OCI-LY7 (cell line): ENCODE data around the gene TRPM7.

Experiments
- CTCF ChIP-seq: fragments of 200-600 bp; sonication (generic); conservative IDR thresholded peaks from 2 replicates; pipeline ENCODE4 v1.5.1; 2014; ENCODE audit warnings: mild to moderate bottlenecking, antibody characterized with exemption, low read length, moderate library complexity, mixed read lengths
- EZH2phosphoT487 ChIP-seq: fragments of 200-600 bp; sonication (generic); IDR thresholded peaks from 2 replicates; pipeline ENCODE4 v1.6.1; 2018; ENCODE audit warnings: low read depth, borderline replicate concordance, mild to moderate bottlenecking, mixed run types, antibody characterized with exemption, low read length, moderate library complexity, mixed read lengths

GRCh38 chr15:50665938-50666337 is 20.7 kb downstream of the TRPM7 start:
- TF ChIP-seq CTCF (no peak), EZH2phosphoT487 (no peak)
